H1 (cell line): ENCODE data around the gene SGO2. TPM values are rescaled to one million over a fixed set of nuclear protein-coding genes. Genes with fewer than 3 reads are reported as not detected.

Source experiments
- CTCF ChIA-PET: fragments of 300-600 bp; sonication (Branson Sonifier 250); formaldehyde crosslinking; loops from one replicate; lab custom pipeline; 2021; ENCODE audit not compliant: partially characterized antibody; lab: Charles Lee
- POLR2A ChIA-PET: fragments of 300-600 bp; sonication (Branson Sonifier 250); formaldehyde crosslinking; loops from one replicate; lab custom pipeline; 2021; ENCODE audit warnings: inconsistent platforms; ENCODE audit not compliant: partially characterized antibody; lab: Charles Lee
- DNase-seq, 2 experiments: peaks; one replicate each; pipeline versions ENCODE4 v3.0.0 to v3.0.0-alpha.2; 2010 to 2022; ENCODE audit warnings: low spot score in 2 of 2, low read depth in 1 of 2, mixed read lengths in 1 of 2
- FAIRE-seq: peaks from 2 replicates; lab custom pipeline; 2011; peaks lifted over from hg19 to GRCh38; lab: Jason Lieb, UNC
- H2AFZ ChIP-seq: 2 replicates; pipeline ENCODE4 v1.8.1; 2012; ENCODE audit warnings: low read length, inconsistent platforms
- H2AK5ac ChIP-seq: 2 replicates; pipeline ENCODE4 v1.6.1; 2013; ENCODE audit warnings: low read depth, low read length
- H2BK120ac ChIP-seq: replicated peaks from 2 replicates; pipeline ENCODE3; 2013; ENCODE audit warnings: low read depth, low read length, inconsistent platforms
- H2BK12ac ChIP-seq: 2 replicates; pipeline ENCODE4 v1.6.1; 2013; ENCODE audit warnings: low read depth, low read length
- H2BK15ac ChIP-seq: 2 replicates; pipeline ENCODE4 v1.6.1; 2013; ENCODE audit warnings: low read length
- H2BK20ac ChIP-seq: 2 replicates; pipeline ENCODE4 v1.6.1; 2013; ENCODE audit warnings: low read length
- H2BK5ac ChIP-seq: 2 replicates; pipeline ENCODE4 v1.6.1; 2013; ENCODE audit warnings: low read depth, low read length
- H3K14ac ChIP-seq: 2 replicates; pipeline ENCODE4 v1.6.1; 2013; ENCODE audit warnings: inconsistent platforms; ENCODE audit not compliant: insufficient read length
- H3K18ac ChIP-seq: 2 replicates; pipeline ENCODE4 v1.6.1; 2013; ENCODE audit warnings: low read length; ENCODE audit errors: extremely low read depth
- H3K23ac ChIP-seq: 2 replicates; pipeline ENCODE4 v1.6.1; 2013; ENCODE audit warnings: inconsistent platforms; ENCODE audit not compliant: insufficient read length
- H3K23me2 ChIP-seq: 2 replicates; pipeline ENCODE4 v1.6.1; 2013; ENCODE audit warnings: low read depth, low read length
- H3K27ac ChIP-seq: 2 replicates; pipeline ENCODE4 v1.6.1; 2011; ENCODE audit warnings: low read depth, low read length, inconsistent platforms
- H3K27me3 ChIP-seq, 4 experiments: replicated peaks in 1 of 4; 1 replicate in 1 of 4; 2 replicates in 3 of 4; pipeline versions ENCODE4 v1.6.1 to v1.8.1; 2011 to 2013; ENCODE audit warnings: low read length in 3 of 4, mild to moderate bottlenecking in 3 of 4, inconsistent platforms in 2 of 4, mixed read lengths in 2 of 4, moderate library complexity in 1 of 4; ENCODE audit not compliant: control insufficient read depth in 3 of 4, insufficient read depth in 3 of 4; ENCODE audit errors: extremely low read depth in 1 of 4
- H3K36me3 ChIP-seq, 4 experiments: 2 replicates each; pipeline versions ENCODE4 v1.6.1 to v1.8.1; 2011 to 2013; ENCODE audit warnings: mild to moderate bottlenecking in 4 of 4, low read length in 3 of 4, moderate library complexity in 2 of 4, control low read depth in 1 of 4, inconsistent platforms in 1 of 4; ENCODE audit not compliant: insufficient read depth in 4 of 4, control insufficient read depth in 2 of 4
- H3K4ac ChIP-seq: replicated peaks from 2 replicates; pipeline ENCODE3; 2013; ENCODE audit warnings: low read length, low read depth, mixed read lengths, inconsistent platforms; ENCODE audit not compliant: insufficient read length
- H3K4me1 ChIP-seq, 4 experiments: replicated peaks in 1 of 4; 1 replicate in 1 of 4; 2 replicates in 3 of 4; pipeline versions ENCODE4 v1.6.1 to v1.8.1; 2011 to 2013; ENCODE audit warnings: low read length in 3 of 4, inconsistent platforms in 2 of 4, mixed read lengths in 1 of 4; ENCODE audit not compliant: insufficient read depth in 4 of 4, control insufficient read depth in 3 of 4
- H3K4me2 ChIP-seq, 2 experiments: 2 replicates each; pipeline versions ENCODE4 v1.6.1 to v1.8.1; 2011 to 2013; ENCODE audit warnings: low read depth in 2 of 2, low read length in 2 of 2, control low read depth in 1 of 2, inconsistent platforms in 1 of 2, mild to moderate bottlenecking in 1 of 2; ENCODE audit not compliant: insufficient read depth in 1 of 2
- H3K4me3 ChIP-seq, 4 experiments: fragments of 200-600, 300-600 bp in 1 of 4; sonication (generic), shearing (Covaris generic), sonication (Bioruptor Twin) in 1 of 4; 2 replicates each; pipeline versions ENCODE4 v1.5.1 to v1.8.1; 2011 to 2016; ENCODE audit warnings: low read length in 4 of 4, low read depth in 3 of 4, control low read depth in 2 of 4, inconsistent platforms in 2 of 4, mild to moderate bottlenecking in 2 of 4, mixed read lengths in 1 of 4, moderate library complexity in 1 of 4; ENCODE audit not compliant: insufficient read depth in 2 of 4; ENCODE audit errors: extremely low read depth in 1 of 4
- H3K56ac ChIP-seq: replicated peaks from 2 replicates; pipeline ENCODE3; 2013; ENCODE audit warnings: low read depth, mild to moderate bottlenecking, mixed read lengths, low read length, inconsistent platforms; ENCODE audit not compliant: insufficient read length
- H3K79me1 ChIP-seq: 2 replicates; pipeline ENCODE4 v1.6.1; 2013; ENCODE audit warnings: low read depth, low read length, control low read depth
- H3K79me2 ChIP-seq, 2 experiments: 2 replicates each; pipeline versions ENCODE4 v1.6.1 to v1.8.1; 2012 to 2013; ENCODE audit warnings: low read length in 2 of 2, mild to moderate bottlenecking in 2 of 2, inconsistent platforms in 1 of 2; ENCODE audit not compliant: insufficient read depth in 2 of 2, control insufficient read depth in 1 of 2
- H3K9ac ChIP-seq, 4 experiments: replicated peaks in 1 of 4; 1 replicate in 1 of 4; 2 replicates in 3 of 4; pipeline versions ENCODE4 v1.6.1 to v1.8.1; 2011 to 2013; ENCODE audit warnings: low read depth in 3 of 4, low read length in 3 of 4, control low read depth in 2 of 4, mild to moderate bottlenecking in 2 of 4, moderate library complexity in 2 of 4, inconsistent platforms in 1 of 4; ENCODE audit errors: extremely low read depth in 1 of 4
- H3K9me3 ChIP-seq, 2 experiments: 2 replicates each; pipeline versions ENCODE4 v1.6.1 to v1.8.1; 2012 to 2013; ENCODE audit warnings: mild to moderate bottlenecking in 2 of 2, moderate library complexity in 2 of 2, control low read depth in 1 of 2, inconsistent platforms in 1 of 2, low read depth in 1 of 2, low read length in 1 of 2, mixed read lengths in 1 of 2; ENCODE audit not compliant: insufficient read depth in 2 of 2
- H4K20me1 ChIP-seq, 2 experiments: replicated peaks in 1 of 2; 2 replicates each; pipeline versions ENCODE3 to v1.8.1; 2011 to 2013; ENCODE audit warnings: inconsistent platforms in 2 of 2, low read length in 2 of 2, mild to moderate bottlenecking in 1 of 2; ENCODE audit not compliant: insufficient read depth in 2 of 2, control insufficient read depth in 1 of 2
- H4K5ac ChIP-seq: 2 replicates; pipeline ENCODE4 v1.6.1; 2013; ENCODE audit warnings: low read length, low read depth, mixed read lengths, inconsistent platforms; ENCODE audit not compliant: insufficient read length
- H4K8ac ChIP-seq: 2 replicates; pipeline ENCODE4 v1.8.0; 2013; ENCODE audit warnings: mild to moderate bottlenecking, moderate library complexity, low read length, inconsistent platforms; ENCODE audit not compliant: insufficient read depth; ENCODE audit errors: extremely low read depth
- H4K91ac ChIP-seq: replicated peaks from 2 replicates; pipeline ENCODE3; 2013; ENCODE audit warnings: low read length, mixed read lengths, inconsistent platforms; ENCODE audit not compliant: insufficient read length
- FOSL1 ChIP-seq: IDR thresholded peaks from 2 replicates; pipeline ENCODE4 v1.6.1; 2011; ENCODE audit warnings: mild to moderate bottlenecking, low read depth, low read length, moderate library complexity; ENCODE audit not compliant: insufficient read depth
- JUND ChIP-seq: IDR thresholded peaks from 2 replicates; pipeline ENCODE4 v1.6.1; 2011; ENCODE audit warnings: mild to moderate bottlenecking, improper control_type of control experiment, low read length
- SP4 ChIP-seq: IDR thresholded peaks from 2 replicates; pipeline ENCODE4 v1.6.1; 2012; ENCODE audit warnings: low read length, inconsistent platforms
- WGBS, 2 experiments: shearing (Covaris generic) in 1 of 2; methylation state at CpG; one replicate each; pipeline versions ENCODE4 v1.1.6 to v1.1.7; 2013 to 2015; ENCODE audit warnings: low lambda C conversion rate in 2 of 2, mixed read lengths in 2 of 2, inconsistent platforms in 1 of 2, low coverage in 1 of 2, missing lambda C conversion rate in 1 of 2; ENCODE audit not compliant: insufficient replicate concordance in 2 of 2, insufficient coverage in 1 of 2, insufficient read length in 1 of 2; ENCODE audit errors: extremely low coverage in 1 of 2, missing lambda C conversion rate in 1 of 2; 5-methylcytosine and 5-hydroxymethylcytosine counted together
- polyA plus RNA-seq, 7 experiments: library from polyadenylated mRNA; depleted of rRNA in 3 of 7; stranded (reverse) in 5 of 7; unstranded in 2 of 7; fragments of >200 nt in 5 of 7; fragments of 200-250 nt in 2 of 7; gene quantifications; 1 replicate in 5 of 7; 2 replicates in 1 of 7; 4 replicates in 1 of 7; pipeline versions ENCODE4 v1.2.1 to v1.2.3, GENCODE V29; 2011 to 2013; ENCODE audit warnings: missing spikeins in 2 of 7, mixed read lengths in 2 of 7
- total RNA-seq: library from RNA; stranded (reverse); fragmentation: NEBNext Ultra II Directional; extraction: Animal tissue kit (Norgen Biotek cat#: 25700); gene quantifications from 2 replicates; pipeline ENCODE4 v1.2.1, GENCODE V29; 2021

SGO2 gene
- total and polyA plus RNA-seq, 2 of the 8 experiments (the other 6 are each of a cell fraction or from before 2014, with no cell fraction given), result 2.4 to 33.2 TPM

DNA sequence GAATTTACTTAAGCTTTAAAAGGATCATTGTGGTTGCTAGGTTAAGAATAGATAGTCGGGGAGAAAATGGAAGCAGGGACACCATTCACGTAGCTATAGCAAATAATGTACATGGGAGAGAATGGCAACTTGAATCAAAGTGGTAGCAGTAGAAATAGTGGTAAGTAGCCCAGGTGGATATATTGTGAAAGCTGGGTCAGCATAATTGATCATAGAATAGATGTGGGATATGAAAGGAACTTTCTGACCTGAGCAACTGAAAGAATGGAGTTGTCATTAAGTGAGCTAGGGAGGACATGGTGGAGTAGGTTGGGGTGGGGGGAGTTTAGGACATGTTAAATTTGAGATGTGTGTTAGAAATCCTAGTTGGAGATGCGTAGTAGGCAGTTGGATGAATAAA, 2.2 kb downstream of the SGO2 start:
- H2AFZ ChIP-seq, result no peak overlapping the region
- H3K23me2 ChIP-seq, result peaks cover 8% of the 10 kb centered on the region
- no peak overlapping the region for H3K56ac ChIP-seq
- H3K14ac ChIP-seq, result no peak overlapping the region
- no peak overlapping the region for H3K27ac ChIP-seq
- no peak overlapping the region for H2BK120ac ChIP-seq
- no peak overlapping the region for H2BK20ac ChIP-seq
- H3K4me2 ChIP-seq, result no peak overlapping the region
- DNase-seq, result no peak
- ChIA-PET POLR2A (no interaction called here), CTCF (no interaction called here)
- no peak overlapping the region for H2AK5ac ChIP-seq
- no peak overlapping the region for H3K23ac ChIP-seq
- H3K4me1 ChIP-seq, result peaks cover 0 to 3% (median 1%) of the 10 kb centered on the region in 4 experiments; a peak in 5 of 7 replicates
- no peak overlapping the region for H4K91ac ChIP-seq
- H3K9me3 ChIP-seq, result no peaks in the 10 kb centered on the region
- WGBS, 2 experiments, result 80% methylated on average over 2 of the region's 3 CpGs; no CpG with 5 or more reads in 1 of the 2 experiments
- no peak for FAIRE-seq
- H2BK12ac ChIP-seq, result no peak overlapping the region
- H3K36me3 ChIP-seq, result 0 out of 8 replicates have a peak, but pooled peaks cover 0 to 2% (median under 1%) of the 10 kb centered on the region in 4 experiments
- peaks cover 2% of the 10 kb centered on the region; the same call in 1 of the 2 replicates for H3K79me1 ChIP-seq
- no peak overlapping the region for H4K8ac ChIP-seq
- peaks cover 0 to 3% of the 10 kb centered on the region in 2 experiments for H4K20me1 ChIP-seq
- peaks cover 0 to 55% of the 10 kb centered on the region in 2 experiments; a peak in 2 of 4 replicates for H3K79me2 ChIP-seq
- no peak overlapping the region for H3K18ac ChIP-seq
- H3K4me3 ChIP-seq, result no peak overlapping the region
- H4K5ac ChIP-seq, result no peak overlapping the region
- H2BK5ac ChIP-seq, result no peak overlapping the region
- TF ChIP-seq FOSL1 (no peak), SP4 (no peak), JUND (no peak)
- H3K4ac ChIP-seq, result no peak overlapping the region
- no peak overlapping the region for H3K9ac ChIP-seq
- H2BK15ac ChIP-seq, result no peak overlapping the region
- H3K27me3 ChIP-seq, result peaks cover 0 to 5% (median 0%) of the 10 kb centered on the region in 4 experiments; a peak in 2 of 7 replicates
